AML-193 (cell line): ENCODE measurements around the gene PRAMEF5.
"Not testable (repeated sequence)": the region's sequence is repeated elsewhere in the genome, so short reads cannot be mapped to it uniquely, and the experiment has no call there.

Experiments used
- DNase-seq, 2 experiments: peaks; one replicate each; lab custom pipeline; 2025; lab: John Stamatoyannopoulos, UW

PRAMEF5 gene

DNA sequence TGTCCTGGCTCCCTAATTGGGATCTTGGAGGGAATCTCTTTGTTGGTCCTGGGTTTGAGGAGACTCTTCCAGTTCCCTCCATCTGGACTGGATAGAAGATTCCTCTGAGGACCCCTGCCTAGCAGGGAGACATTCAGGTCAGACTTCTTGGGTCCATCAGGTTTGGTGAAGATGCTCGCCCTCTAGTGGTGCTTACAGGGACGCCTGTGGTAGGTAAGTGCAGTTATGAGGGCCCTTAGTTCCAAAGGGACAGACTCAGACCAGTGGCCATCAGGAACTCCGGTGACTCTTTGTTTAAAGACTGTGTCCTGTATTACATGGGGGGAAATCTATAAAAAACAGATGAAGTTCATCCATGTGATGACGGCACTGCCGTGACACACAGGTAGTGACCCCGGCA lies 23.0 kb downstream of the PRAMEF5 start:
- not testable (repeated sequence) for DNase-seq

DNA sequence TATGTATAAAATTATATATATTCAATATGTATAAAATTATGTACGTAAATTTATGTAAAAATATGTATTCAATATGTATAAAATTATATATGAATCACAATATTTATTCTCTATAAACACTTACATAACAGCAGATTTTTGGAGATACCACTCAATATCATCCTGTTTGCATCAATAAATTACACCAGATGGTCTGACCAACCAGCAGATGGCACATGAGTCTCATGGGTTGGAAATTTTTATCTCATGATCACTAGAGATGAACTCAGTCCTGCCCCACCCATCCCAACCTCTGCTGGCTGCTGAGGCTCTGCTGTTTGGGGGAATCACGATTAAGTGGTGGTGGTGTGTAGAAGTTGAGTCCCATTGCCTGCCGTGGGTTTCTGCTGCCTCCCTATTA lies 25.6 kb downstream of the PRAMEF5 start:
- DNase-seq, result not testable (repeated sequence)

DNA sequence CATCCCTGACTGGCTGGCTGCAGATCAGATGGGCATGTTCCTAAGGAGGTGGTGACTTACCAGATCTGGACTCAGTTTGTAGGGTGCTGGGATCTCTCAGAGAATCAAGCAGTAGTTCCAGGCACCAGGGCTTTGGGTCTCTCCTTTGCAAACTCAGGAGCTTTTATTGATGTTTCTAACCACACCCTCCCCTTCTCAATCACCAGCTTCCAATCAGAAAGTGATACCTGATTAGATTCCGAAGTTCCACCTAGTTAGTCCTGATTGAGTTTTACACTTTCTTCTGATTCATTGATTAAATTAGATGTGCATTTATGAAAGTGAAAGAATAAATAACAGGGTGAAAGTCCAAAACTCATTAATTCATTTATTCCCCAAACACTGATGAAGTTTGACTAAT lies 31.0 kb downstream of the PRAMEF5 start, which contains the start of gene PRAMEF8:
Gene PRAMEF8, minus strand, starts transcription at position 101 of the 400 bp plus-strand sequence. CDS start 1,046 bp downstream, outside the sequence.
- not testable (repeated sequence) for DNase-seq

DNA sequence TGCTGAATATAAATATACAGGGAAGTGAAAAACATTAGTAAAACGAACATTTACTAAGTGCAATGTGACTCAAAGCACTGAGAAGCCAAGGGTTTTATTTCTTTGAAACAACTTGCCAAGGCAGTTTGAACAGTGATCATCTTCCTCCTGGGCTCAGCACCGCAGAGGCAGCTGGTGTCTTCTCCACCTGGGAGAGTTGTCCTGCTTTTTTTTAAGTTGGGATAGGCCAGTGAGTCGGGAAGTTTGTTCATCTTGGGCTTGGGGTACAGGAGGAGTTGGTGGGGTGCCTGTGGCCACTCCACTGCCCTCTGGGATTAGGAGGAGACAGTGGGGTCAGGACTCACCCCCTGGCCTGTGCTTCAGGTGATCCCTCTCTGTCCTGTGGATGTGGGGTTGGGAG lies 35.0 kb downstream of the PRAMEF5 start:
- not testable (repeated sequence) for DNase-seq

DNA sequence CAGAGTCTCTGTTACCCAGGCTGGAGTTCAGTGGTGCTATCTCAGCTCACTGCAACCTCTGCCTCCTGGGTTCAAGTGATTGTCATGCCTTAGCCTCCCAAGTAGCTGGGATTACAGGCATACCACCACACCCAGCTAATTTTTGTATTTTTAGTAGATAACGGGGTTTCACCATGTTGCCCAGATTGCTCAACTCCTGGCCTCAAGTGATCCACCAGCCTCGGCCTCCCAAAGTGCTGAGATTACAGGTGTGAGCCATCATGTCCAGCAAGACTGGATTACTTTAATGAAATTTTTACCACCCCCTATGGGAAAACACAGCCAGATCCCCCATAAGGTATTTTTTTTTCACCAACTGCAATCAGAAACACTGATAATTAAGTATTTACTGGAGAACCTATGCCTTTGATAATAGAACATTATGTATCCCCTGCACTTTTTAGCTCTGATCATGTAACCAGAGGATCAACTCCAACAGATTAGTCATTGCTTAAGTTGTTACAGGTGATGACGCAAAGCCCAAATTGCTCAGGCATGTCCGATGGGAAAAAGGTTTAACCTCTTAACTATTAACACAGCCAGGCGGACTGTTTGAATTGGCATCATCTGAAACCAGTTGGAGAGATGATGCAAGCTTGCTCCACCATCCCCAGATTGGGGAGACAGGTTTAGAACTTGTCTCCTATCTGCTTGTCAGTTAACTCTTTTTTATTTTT lies 43.4 kb downstream of the PRAMEF5 start:
- not testable (repeated sequence) for DNase-seq

DNA sequence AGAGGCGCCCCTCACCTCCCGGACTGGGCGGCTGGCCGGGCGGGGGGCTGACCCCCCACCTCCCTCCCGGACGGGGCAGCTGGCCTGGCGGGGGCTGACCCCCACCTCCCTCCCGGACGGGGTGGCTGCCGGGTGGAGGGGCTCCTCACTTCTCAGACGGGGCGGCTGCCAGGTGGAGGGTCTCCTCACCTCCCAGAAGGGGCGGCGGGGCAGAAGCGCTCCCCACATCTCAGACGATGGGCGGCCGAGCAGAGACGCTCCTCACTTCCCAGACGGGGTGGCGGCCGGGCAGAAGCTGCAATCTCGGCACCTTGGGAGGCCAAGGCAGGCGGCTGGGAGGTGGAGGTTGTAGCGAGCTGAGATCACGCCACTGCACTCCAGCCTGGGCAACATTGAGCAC lies 44.7 kb downstream of the PRAMEF5 start:
- DNase-seq, result not testable (repeated sequence)

DNA sequence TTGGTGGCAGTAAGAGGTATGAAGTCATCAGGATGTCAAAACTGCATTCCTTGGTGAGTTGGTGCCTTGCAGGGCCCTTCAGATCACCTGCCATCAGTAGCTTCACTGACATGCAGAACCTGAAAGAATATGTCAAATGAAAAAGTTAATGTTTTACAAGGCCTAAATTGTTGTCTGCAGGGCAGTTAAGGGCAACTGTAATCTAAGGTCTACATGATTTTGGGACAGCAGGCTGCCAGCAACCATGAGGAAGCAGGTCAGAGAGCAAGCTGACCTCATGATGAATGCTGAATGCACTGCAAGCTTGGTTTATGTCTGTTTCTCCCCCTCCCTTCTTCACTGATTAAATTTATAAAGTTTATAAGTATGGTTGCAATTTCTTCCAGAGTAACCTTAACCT lies 48.2 kb downstream of the PRAMEF5 start:
- not testable (repeated sequence) for DNase-seq

DNA sequence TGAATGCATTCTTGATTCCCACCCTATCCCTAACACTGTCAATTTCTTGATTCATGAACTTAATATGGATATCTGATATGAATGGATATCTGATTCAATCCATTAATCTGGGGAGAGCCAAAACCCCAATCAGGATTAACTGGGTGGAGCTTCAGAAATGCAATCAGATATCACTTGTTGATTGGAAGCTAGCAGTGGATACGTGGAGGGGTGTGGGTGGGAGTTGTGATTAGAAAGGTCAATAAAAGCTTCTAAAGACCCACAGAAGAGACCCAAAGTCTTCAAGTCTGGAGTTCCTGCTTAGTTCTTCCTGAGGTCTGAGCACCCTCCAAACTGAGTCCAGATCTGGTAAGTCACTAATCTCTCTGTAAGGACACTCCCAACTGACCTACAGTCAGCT lies 49.2 kb downstream of the PRAMEF5 start, which contains the start of gene PRAMEF33:
Gene PRAMEF33, plus strand, starts transcription at position 301 of the 400 bp plus-strand sequence. CDS start 2,416 bp downstream, outside the sequence.
- not testable (repeated sequence) for DNase-seq
